GM18873 (cell line): Measurements from ENCODE around the gene KCNS3.

Source experiments
- ATAC-seq: cut with Tn5 transposase; IDR thresholded peaks from one replicate; pipeline ENCODE4 v1.9.1; 2021; ENCODE audit warnings: mild to moderate bottlenecking, moderate library complexity, moderate number of reproducible peaks; ENCODE audit not compliant: unreplicated experiment, low FRiP score

KCNS3 gene, protein sequence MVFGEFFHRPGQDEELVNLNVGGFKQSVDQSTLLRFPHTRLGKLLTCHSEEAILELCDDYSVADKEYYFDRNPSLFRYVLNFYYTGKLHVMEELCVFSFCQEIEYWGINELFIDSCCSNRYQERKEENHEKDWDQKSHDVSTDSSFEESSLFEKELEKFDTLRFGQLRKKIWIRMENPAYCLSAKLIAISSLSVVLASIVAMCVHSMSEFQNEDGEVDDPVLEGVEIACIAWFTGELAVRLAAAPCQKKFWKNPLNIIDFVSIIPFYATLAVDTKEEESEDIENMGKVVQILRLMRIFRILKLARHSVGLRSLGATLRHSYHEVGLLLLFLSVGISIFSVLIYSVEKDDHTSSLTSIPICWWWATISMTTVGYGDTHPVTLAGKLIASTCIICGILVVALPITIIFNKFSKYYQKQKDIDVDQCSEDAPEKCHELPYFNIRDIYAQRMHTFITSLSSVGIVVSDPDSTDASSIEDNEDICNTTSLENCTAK

DNA sequence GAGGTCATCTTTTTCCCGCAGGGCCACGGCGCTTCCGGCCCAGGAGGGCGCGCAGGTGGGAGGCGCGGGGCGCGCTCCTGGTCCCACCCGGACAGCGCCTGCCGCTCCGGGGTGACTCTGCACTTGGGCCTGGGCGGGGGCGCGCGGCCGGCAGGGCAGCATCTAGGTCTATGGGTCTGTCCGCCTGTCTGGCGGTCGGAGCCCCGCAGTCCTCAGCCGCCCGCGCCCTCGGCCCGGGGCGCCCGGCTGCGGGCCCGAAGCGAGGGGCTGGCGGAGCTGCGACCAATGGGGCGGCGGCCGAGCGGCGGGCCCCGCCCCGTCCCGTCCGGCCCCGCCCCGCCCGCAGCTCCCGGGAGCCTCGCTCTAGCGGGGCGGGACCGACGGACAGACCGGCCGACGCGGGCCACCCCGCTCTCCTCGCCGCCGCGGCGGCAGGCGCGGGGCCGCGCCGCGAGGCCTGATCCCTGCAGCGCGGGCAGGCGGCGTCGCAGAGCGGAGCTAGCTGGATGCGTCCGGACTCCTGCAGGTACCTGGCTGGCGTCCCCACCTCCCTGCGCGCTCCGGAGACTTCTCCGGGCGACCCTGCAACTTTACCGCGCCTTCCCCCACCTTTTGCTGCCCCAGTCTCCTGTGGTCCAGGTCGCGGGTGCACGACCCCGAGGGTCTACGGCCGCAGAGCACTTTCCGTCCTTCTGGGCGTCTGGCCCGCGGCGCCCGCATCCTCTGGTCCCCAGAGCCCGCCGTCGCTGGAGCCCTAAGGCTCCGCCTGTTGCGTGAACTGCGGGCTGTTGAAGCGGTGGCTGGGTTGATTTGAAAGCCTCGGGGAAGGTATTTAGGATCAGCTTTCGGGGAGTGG is at the start of gene KCNS3:
KCNS3 (plus strand) TSS at position 387 of the 856 bp plus-strand sequence. CDS start 52,342 bp downstream, outside the sequence.
- ATAC-seq, result peak; percentile 46

DNA sequence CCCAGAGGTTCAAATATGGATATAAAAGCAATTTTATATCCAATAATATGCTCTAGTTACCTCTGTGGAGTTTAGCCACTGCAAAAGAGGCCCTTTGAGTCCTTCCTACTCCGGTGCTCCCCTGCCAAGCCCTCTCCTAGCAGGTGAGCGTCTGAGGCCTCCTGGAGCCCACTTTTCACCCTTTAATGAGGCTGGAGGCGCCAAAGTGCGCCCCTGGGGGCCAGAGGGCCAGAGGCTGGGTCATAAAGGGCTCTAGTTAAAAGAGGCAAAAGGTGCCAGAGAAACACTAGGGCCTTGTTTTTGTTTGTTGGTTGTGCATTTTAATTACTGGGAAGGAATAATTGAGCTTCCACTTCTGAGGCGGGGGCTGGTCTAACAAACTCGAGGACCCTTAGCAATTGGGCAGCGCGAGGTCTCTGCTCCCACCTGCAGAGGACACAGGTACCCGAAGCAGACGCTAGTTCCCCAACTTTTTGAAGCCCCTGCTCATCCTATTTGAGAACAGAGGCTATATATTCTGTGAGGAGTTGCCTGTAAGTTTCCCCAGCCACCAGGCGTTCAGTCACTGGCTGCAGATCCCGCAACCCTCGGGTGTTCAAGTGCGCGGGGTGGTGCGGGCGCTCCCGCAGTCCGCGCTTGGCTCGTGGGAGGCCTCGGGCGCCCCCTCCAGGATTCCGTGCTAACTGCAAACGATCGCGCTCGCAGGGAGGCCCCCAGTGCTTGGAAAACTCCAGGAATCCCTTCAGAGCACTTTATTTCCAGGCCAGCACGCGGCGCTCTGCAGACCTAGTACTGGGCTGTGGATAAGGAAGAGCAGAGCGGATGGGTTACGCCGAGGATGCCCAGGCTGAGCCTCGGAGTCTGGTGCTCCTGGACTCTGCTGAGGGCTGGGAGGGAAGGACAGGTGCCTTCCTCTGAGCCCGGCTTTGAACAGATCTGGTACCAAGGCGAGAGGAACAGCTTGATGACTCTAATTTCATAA is 48.1 kb upstream of the KCNS3 start:
- ATAC-seq, result peak; percentile 79

DNA sequence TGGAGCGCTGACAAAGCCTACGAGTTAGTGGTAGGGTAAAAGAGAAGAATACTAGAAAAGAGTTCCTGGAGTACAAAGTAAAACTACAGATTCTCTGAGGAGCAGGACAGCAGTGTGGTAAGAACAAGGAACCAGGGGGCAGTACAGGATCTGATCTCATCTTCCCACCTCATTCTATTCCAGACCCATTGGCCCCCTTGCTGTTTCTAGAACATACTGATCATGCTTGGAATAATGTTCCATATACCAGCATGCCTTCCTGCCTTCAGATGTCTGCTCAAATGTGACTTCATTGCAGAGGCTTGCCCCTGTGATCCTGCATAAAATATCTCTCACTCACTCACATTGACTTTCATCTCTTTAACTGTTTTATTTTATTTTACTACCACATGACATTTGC is 43.0 kb upstream of the KCNS3 start:
- ATAC-seq, result no peak

DNA sequence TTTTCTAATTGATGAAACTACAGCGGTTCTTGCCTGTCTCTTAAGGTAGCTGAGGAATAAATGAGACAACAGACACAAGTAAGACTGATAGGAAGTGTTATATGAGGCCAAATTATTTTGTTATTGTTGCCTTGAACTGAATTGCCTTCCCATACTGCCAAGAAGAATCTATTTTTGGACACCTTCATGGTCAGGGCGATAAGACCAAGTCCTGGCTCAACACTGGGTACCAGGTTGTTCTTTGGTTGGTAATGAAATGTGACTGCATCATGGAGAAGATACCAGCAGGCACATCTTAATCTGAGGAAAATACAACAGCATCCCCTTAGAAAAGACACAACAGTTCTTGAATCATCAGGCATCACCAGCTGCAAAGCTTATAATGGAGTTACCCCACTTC is 38.5 kb upstream of the KCNS3 start:
- ATAC-seq, result no peak

DNA sequence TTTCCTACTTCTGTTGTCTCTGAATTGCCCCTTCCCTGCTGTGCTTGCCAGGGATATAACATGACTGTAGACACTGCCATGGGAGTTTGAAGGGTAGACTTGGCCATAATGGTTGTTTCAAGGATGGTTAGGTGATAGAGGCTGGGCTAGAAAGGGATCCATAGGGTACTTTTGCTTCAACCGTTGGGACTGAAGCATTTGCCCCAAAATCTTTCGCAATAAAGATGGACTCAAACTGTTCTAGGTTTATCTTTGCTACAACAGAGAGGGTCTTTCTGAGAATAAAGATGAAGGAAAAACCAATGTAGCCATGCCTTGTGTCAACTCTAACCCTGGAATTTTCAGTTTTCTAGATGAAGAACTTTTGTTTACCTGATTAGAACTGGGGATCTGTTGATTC is 35.0 kb upstream of the KCNS3 start:
- no peak for ATAC-seq

DNA sequence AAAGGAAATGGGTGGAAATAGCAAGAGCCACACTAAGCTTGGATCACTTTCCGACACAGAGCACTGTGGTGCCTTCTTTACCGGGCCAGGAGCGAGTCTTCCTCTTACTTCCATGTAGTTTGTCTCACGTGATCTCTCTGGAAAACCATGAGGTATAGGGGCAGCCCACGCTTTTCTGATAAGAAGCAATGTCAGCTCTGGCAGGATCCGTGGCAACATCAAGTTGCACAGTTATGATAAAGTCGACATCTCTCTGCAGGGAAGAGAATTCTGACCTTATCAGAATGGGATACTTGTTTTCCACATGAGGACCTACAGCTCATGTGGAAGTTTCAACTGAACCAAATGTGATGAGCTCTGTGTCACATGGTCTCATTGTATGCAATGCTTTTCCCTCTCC is 32.7 kb upstream of the KCNS3 start:
- ATAC-seq, result no peak

DNA sequence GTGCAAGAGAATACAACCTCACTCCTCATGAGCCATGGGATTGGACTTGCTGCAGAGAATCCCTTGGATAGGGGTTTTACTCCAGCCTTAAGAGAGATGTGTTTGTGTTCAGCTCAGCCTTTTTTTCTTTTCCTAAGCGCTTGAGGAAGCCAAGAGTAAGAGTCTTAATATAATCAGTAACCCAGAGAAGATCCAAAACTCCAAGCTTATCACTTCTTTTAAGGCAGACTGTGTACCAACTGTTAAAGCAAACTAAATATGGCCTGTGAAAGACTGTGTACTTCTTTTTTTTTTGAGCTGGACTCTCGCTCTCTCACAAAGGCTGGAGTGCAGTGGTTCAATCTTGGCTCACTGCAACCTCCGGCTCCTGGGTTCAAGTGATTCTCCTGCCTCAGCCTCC is 31.8 kb upstream of the KCNS3 start:
- ATAC-seq, result no peak

DNA sequence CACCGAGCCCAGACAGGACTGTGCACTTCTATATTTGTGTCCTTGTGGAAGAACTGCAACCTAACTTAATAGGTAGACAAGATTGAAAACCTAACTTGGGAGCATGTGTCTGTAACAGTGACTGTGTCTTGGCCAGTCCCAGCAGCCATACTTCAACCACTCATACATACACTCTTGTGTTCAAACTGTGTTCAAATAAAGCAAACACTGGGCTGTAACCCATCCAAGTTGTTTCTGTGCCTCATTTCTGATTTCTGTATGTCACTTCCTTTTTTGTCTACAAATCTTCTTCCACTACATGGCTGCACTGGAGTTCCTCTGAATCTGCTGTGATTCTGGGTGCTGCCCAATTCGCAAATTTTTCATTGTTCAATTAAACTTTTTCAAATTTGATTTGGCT is 31.2 kb upstream of the KCNS3 start:
- no peak for ATAC-seq

DNA sequence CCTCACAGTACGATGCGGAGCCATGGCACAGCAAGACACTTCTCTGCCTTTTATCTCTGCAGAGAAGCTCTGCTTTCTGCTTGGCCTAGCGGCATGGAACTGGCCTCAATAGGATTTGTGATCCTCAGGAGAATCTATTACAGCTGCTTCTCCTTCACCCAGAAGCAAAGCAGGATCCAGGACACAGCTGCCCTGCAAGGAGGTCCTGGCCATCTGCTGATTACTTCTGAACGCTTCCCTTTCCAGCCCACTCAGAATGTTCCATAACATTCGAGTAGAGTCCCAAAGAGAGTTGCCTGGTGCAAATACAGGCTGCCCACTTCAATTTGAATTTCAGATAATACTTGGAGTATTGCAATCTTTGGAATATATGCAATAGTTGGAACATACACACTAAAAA is 29.2 kb upstream of the KCNS3 start:
- ATAC-seq, result no peak

DNA sequence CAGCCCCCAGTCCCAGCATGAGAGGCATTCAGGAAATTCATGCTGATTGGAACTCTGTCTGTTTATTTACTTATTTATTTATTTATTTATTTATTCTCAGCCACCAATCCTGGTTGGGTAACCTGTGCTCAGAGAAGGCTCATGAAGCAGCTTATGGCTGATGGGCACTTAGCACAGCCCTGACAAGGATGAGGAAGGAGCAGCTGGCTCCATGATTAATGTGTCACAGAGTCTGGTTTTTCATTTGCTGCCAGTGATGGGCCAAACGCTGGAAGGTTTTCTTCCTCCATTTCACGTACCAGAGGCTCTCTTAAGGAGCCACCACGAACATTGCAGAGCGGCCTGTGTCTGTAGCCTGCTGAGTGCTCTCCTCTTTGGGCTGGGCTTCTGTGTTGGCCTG is 28.3 kb upstream of the KCNS3 start:
- ATAC-seq, result no peak

DNA sequence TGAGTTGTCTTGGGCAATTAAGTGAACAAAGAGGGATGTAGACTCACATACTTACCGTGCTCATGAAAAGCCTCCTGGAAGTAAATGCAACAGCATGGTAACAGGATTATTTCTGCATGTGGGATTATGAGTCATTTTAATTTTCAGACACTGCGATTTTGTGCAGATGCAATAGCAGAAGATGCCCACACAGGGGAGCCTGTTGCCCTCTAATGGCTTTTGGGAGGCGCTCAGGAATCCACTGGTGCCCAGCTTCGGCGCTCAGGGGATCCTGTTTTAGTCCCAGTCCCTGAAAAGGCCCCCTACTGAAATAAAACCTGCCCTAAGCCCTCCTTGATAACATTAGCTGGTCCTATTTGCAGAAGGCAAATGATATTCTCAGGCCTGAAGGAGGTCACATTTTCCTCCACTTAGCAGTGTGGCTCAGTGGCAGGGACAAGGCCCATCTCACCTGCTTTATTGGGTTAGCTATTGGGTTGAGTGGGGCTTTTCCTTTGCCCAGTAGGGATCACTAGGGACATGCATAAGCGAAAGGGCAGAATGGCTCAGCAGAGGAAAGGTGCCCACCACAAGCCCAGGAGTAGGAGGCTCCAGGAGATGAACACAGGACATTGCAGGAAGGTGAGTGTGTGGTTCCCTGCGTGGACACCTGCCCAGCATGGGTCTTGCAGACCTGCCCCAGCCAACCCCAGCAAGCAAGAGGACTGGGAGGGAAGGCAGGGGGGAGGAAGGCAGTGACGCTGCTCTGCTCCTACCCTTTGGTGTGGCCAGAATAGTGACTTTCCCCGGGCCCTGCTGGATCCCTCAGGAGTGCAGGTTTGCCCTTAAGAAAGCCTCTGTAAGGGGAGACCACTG is 26.5 kb upstream of the KCNS3 start:
- peak; percentile 67 for ATAC-seq

DNA sequence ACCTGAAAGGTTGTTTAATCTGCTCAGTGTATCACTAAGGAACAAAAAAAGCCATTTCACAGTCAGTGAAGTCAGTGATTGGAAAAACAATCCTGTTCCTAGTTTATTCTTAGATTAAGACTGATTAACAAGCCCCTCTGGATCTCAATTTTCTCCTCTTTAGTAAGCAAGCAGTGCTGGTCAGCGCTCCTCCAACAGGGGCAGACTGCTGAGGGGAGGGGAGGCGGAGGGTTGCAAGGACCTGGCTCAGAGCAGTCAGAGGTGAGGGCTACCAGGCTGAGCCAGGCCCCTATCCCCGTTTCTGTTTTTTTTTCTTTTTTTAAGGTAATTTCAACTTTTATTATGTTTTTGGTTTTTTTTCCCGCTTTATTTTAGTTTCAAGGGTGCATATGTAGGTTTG is 24.7 kb upstream of the KCNS3 start:
- no peak for ATAC-seq

DNA sequence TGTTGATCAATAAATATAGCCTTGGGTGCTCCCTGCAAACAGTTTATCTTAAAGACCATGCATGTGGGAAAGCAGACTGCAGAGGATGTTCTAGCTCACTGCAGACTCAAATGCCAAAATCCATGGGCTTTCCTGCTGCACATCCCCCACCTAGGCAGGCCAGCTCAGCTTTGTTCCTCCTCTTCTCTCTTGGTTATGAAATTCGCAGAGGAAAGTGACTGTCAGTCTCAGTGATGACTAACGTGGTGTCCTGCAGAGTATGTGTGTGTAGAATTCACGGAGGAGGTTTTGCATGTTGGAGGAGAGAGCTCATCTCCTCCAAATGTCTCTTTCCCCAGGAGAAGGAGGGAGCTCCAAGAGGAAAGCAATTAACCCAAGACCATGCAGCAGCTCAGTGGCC is 21.4 kb upstream of the KCNS3 start:
- ATAC-seq, result no peak

DNA sequence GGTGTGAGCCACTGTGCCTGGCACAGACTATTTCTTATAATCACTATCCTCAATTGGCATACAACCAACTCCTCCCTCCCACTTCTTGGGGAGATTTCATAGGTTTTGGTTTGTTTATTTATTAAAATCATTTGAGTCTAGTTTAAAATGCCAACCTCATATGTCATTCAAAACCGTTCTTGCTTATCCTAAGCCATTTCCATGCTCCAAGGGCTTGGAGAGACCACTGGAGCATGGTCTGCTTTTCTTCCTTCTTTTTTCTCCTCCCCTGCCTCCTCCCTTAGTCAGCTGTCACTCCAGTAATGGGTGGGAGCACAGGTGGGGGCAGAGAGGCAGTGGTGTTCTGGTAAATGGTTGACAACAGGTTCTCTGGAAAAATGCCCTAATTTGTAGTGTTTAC is 20.4 kb upstream of the KCNS3 start:
- no peak for ATAC-seq

DNA sequence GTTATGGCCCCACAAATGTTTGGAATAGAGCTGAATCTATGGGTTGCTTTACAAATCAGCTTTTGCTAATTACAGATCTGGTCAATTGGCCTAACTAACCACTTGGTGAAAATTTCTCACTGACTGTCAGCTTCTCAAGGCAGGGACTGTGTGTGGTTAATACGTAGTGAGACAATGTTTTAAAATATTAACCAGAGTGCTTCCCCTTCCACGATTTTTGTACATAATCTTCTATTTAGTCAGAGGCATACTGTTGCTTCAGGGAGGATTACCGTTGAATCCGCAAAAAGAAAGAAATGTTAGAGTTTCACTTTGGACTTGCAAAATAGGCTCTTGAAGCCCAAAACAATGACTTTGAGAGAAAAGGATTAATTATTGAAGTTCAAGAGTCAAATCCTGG is 14.9 kb upstream of the KCNS3 start:
- ATAC-seq, result no peak

DNA sequence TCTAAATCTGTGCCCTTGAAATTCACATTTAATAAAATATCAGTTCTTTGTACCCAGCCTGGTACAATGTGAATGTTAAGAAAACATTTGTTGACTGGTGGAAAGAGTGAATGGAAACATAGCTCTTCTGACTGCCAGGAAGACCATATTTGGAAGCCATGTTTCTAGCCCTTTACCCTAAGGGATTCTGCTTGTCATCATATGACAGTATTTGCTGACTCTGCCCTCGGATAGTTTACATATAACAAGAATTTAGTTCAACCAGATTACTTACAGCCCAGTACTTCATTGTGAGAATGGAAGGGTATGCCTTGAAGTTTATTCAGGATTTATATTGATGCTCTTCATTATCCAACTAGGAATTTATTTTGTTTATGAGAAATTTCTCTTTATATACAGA is 13.8 kb upstream of the KCNS3 start:
- no peak for ATAC-seq

DNA sequence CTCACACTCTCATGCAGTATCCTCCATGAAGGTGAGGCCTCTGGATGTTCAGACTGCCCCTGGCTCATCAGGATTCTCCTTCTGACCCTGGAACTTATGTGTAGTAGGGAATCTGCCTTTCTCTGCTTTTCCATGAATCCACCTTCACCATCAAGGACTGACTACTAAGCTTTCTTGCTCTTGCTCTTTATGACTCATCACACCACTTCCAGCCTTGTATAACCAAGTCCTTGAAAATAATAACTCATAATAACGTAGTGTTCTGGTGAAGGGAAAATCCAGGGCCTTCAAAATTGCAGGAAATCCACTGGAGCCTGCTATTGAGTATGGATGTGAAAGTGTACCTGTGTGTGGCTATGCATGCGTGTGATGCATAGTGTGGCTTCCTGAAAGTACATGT is 11.3 kb upstream of the KCNS3 start:
- no peak for ATAC-seq

DNA sequence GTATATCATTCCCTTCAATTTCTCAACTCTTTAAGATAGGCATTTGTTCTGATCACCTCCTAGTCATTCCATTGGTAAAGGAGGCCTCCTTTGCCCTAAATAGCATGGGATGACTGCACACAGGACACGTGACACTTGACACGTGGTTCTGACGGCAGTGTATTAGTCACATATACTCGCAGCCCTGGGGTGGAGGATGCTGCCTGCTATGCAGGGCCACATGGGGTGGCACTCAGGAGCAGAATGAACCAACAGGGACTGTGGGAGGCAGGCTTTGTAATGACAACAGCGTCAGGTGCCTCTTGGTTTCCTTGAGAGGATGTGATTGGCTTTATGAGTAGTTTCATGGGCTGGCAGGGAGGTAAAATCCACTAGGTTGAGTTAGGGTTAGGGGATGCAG is 9.3 kb upstream of the KCNS3 start:
- ATAC-seq, result no peak

DNA sequence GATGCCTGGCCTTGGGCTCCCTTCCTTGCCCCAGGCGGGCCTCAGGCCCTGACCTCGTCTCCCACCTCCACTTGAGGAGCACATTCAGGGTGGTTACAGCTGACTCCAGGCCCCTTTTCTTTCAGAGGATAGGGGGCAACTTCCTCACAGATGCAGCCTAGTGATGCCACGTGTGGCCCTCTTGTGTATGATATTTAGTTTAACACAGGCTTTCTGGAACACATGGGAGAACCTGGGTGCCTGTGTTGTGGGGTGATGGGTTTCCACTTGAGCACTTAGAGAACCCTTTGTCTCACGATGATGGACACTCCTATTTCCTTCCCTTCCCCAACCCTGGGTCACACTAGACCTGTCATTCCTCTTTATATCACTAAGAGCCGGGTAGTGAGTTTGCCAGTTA is 6.8 kb upstream of the KCNS3 start:
- no peak for ATAC-seq

DNA sequence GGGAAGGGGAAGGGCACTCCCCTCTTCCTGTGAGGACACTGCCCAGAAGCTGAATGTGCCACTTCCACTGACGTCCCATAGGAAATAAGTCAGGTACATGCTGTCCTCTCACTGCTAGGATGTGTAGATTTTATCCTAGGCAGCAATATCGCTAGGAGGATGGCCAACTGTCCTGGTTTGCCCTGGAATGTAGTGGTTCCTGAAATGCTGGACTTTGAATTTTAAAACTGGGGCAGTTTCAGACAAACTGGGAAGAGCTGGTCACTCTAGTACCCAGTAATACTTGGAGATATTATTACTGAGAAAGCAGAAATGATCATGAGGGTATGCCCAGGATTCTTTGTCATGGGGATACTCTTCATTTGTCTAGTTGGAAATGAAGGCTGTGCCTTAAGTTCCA is 5.4 kb upstream of the KCNS3 start:
- ATAC-seq, result no peak
